DOHH2 (cell line): ENCODE results near the gene CDK19.

Experiments
- H3F3A ChIP-seq: fragments of 200-600 bp; sonication (generic), shearing (Covaris generic); 2 replicates; pipeline ENCODE4 v1.6.0; 2016; ENCODE audit warnings: antibody characterized with exemption, mild to moderate bottlenecking; ENCODE audit not compliant: control insufficient read depth, insufficient read depth
- H3K27ac ChIP-seq: fragments of 200-600 bp; sonication (generic); 2 replicates; pipeline ENCODE4 v1.5.1; 2014; ENCODE audit warnings: low read depth, mild to moderate bottlenecking, low read length, moderate library complexity
- H3K27me3 ChIP-seq: fragments of 200-600 bp; sonication (generic); 2 replicates; pipeline ENCODE4 v1.6.1; 2014; ENCODE audit warnings: mild to moderate bottlenecking, low read length, mixed read lengths; ENCODE audit not compliant: control insufficient read depth
- H3K36me3 ChIP-seq: fragments of 200-600 bp; sonication (generic); 2 replicates; pipeline ENCODE4 v1.6.1; 2014; ENCODE audit warnings: mild to moderate bottlenecking, low read length, moderate library complexity, mixed read lengths; ENCODE audit not compliant: control insufficient read depth
- H3K4me1 ChIP-seq: fragments of 200-600 bp; sonication (generic); 2 replicates; pipeline ENCODE4 v1.6.1; 2014; ENCODE audit warnings: mild to moderate bottlenecking, low read length, mixed read lengths; ENCODE audit not compliant: control insufficient read depth
- H3K4me2 ChIP-seq: fragments of 200-600 bp; sonication (generic); 2 replicates; pipeline ENCODE4 v1.6.0; 2014; ENCODE audit warnings: mild to moderate bottlenecking, low read length, moderate library complexity
- H3K4me3 ChIP-seq: fragments of 200-600 bp; sonication (generic); 2 replicates; pipeline ENCODE4 v1.5.1; 2014; ENCODE audit warnings: mild to moderate bottlenecking, low read length, mixed read lengths
- H3K79me2 ChIP-seq: fragments of 200-600 bp; sonication (generic); 2 replicates; pipeline ENCODE4 v1.6.1; 2014; ENCODE audit warnings: mild to moderate bottlenecking, low read length, mixed read lengths; ENCODE audit not compliant: control insufficient read depth
- H3K9me2 ChIP-seq: fragments of 200-600 bp; sonication (generic); replicated peaks from 2 replicates; pipeline ENCODE4 v1.6.1; 2014; ENCODE audit warnings: mild to moderate bottlenecking, low read length, mixed read lengths; ENCODE audit not compliant: control insufficient read depth
- H3K9me3 ChIP-seq: fragments of 200-600 bp; sonication (generic); 2 replicates; pipeline ENCODE4 v1.6.1; 2014; ENCODE audit warnings: antibody characterized with exemption, low read length, mixed read lengths; ENCODE audit not compliant: control insufficient read depth, insufficient read depth
- H4K20me1 ChIP-seq: fragments of 200-600 bp; sonication (generic); 2 replicates; pipeline ENCODE4 v1.6.0; 2014; ENCODE audit warnings: low read depth, mild to moderate bottlenecking, antibody characterized with exemption, low read length, moderate library complexity; ENCODE audit not compliant: control insufficient read depth, insufficient read depth
- EZH2phosphoT487 ChIP-seq: fragments of 200-600 bp; sonication (generic); IDR thresholded peaks from 2 replicates; pipeline ENCODE4 v1.6.1; 2017; ENCODE audit warnings: borderline replicate concordance, mild to moderate bottlenecking, antibody characterized with exemption, low read length, moderate library complexity, mixed read lengths
- TF ChIP-seq, protein P1 (sequence below): fragments of 200-600 bp; sonication (generic); IDR thresholded peaks from one replicate; pipeline ENCODE4 v1.5.1; 2014; ENCODE audit warnings: antibody characterized with exemption, mild to moderate bottlenecking, low read depth, low read length; ENCODE audit not compliant: poor library complexity, severe bottlenecking

Gene CDK19

DNA sequence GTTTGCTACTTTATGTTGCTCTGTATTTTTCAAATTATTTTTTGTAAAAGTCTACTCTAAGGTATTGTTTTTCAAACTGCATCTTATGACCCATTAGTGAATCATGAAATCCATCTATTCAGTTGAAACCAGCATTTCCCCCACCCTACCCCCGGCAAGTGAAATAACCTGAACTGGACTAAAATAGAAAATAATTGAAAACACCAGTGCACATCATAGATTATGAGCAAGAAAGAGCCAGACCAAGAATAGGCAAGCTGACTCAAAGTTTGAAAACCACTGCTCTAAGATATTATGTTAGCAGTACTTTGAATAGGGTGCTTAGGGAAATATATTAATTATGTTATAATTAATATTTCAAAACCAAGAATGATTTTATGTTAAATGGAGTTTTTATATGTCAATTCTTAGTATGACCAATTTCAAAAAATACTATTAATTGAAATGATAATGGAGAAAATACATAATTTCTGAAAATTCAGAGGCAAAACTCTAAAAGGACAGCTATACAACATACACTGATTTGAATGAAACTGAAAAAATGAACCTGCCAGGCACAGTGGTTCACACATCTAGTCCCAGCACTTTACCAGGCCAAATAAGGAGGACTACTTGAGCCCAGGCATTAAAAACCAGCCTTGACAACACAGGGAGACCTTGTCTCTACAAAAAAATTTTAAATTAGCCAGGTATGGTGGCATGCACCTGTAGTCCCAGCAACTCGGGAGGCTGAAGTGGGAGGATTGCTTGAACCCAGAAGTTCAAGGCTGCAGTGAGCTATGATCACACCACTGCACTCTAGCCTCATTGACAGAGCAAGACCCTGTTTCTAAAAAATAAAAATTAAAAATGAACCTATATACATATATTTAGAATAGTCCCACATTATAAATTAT, 112.0 kb downstream of the CDK19 start:
- H3K4me3 ChIP-seq = no peak overlapping the region
- peaks cover 6% of the 10 kb centered on the region; the same call in 1 of the 2 replicates for H3F3A ChIP-seq
- no peaks in the 10 kb centered on the region for H3K9me2 ChIP-seq
- H3K79me2 ChIP-seq = 0 out of 2 replicates have a peak, but pooled peaks cover 3% of the 10 kb centered on the region
- no peaks in the 10 kb centered on the region for H3K4me1 ChIP-seq
- no peaks in the 10 kb centered on the region for H3K27me3 ChIP-seq
- no peaks in the 10 kb centered on the region for H4K20me1 ChIP-seq
- H3K4me2 ChIP-seq = no peak overlapping the region
- H3K36me3 ChIP-seq = no peaks in the 10 kb centered on the region
- no peak for TF ChIP-seq EZH2phosphoT487
- TF ChIP-seq, protein P1, sequence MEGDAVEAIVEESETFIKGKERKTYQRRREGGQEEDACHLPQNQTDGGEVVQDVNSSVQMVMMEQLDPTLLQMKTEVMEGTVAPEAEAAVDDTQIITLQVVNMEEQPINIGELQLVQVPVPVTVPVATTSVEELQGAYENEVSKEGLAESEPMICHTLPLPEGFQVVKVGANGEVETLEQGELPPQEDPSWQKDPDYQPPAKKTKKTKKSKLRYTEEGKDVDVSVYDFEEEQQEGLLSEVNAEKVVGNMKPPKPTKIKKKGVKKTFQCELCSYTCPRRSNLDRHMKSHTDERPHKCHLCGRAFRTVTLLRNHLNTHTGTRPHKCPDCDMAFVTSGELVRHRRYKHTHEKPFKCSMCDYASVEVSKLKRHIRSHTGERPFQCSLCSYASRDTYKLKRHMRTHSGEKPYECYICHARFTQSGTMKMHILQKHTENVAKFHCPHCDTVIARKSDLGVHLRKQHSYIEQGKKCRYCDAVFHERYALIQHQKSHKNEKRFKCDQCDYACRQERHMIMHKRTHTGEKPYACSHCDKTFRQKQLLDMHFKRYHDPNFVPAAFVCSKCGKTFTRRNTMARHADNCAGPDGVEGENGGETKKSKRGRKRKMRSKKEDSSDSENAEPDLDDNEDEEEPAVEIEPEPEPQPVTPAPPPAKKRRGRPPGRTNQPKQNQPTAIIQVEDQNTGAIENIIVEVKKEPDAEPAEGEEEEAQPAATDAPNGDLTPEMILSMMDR = no peak
- H3K9me3 ChIP-seq = no peaks in the 10 kb centered on the region
- H3K27ac ChIP-seq = no peak overlapping the region

DNA sequence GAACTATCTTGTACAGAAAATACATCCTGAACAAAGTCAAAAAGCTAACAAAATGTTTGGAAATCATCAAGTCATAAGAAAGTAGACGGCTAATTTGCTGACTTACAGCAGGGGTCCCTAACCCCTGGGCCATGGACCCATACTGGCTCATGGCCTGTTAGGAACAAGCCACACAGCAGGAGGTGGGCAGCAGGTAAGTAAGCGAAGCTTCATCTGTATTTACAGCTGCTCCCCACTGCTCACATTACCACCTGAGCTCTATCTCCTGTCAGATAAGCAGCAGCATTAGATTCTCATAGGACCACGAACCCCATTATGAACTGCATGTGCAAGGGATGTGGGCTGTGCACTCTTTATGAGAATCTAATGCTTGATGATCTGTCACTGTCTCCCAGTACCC, 115.5 kb downstream of the CDK19 start:
- peaks cover 17% of the 10 kb centered on the region for H3K79me2 ChIP-seq
- no peaks in the 10 kb centered on the region for H3K4me1 ChIP-seq
- no peaks in the 10 kb centered on the region for H3K36me3 ChIP-seq
- no peaks in the 10 kb centered on the region for H3K9me2 ChIP-seq
- H3K27me3 ChIP-seq = no peaks in the 10 kb centered on the region
- H3K9me3 ChIP-seq = no peaks in the 10 kb centered on the region
- no peak overlapping the region for H3K27ac ChIP-seq
- H3F3A ChIP-seq = peaks cover 6% of the 10 kb centered on the region; the same call in 1 of the 2 replicates
- no peaks in the 10 kb centered on the region for H4K20me1 ChIP-seq
- H3K4me3 ChIP-seq = no peak overlapping the region
- H3K4me2 ChIP-seq = no peak overlapping the region
- TF ChIP-seq EZH2phosphoT487 = no peak
- TF ChIP-seq, protein P1 = no peak

DNA sequence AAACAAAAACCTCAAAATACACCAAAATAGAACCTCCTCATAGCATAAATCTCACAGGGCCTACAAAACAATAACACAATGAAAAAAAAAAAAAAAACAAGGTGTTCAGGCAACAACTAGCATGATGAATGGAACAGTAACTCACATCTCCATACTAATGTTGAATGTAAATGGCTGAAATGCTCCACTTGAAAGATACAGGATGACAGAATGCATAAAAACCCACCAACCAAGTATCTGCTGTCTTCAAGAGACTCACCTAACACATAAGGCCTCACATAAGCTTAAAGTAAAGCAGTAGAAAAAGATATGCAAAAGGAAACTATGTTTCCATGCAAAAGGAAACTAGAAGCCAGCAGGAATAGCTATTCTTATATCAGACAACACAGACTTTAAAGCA, 121.3 kb downstream of the CDK19 start:
- Histone ChIP-seq H3K4me2 (no peak overlapping the region), H3K36me3 (no peaks in the 10 kb centered on the region), H3F3A (no peaks in the 10 kb centered on the region), H3K4me3 (no peak overlapping the region), H3K9me3 (no peaks in the 10 kb centered on the region), H3K9me2 (no peaks in the 10 kb centered on the region), H3K4me1 (no peaks in the 10 kb centered on the region), H3K27ac (no peak overlapping the region), H4K20me1 (no peaks in the 10 kb centered on the region), H3K27me3 (no peaks in the 10 kb centered on the region), H3K79me2 (peaks cover 21% of the 10 kb centered on the region)
- TF ChIP-seq, protein P1 = no peak
- TF ChIP-seq EZH2phosphoT487 = no peak
